Measurements from ENCODE around the gene SH3PXD2A. TPM values are rescaled to one million over a fixed set of nuclear protein-coding genes. Genes with fewer than 3 reads are reported as not detected.

The SH3PXD2A gene
- total RNA-seq, 1 donor, result 29.0 TPM

DNA sequence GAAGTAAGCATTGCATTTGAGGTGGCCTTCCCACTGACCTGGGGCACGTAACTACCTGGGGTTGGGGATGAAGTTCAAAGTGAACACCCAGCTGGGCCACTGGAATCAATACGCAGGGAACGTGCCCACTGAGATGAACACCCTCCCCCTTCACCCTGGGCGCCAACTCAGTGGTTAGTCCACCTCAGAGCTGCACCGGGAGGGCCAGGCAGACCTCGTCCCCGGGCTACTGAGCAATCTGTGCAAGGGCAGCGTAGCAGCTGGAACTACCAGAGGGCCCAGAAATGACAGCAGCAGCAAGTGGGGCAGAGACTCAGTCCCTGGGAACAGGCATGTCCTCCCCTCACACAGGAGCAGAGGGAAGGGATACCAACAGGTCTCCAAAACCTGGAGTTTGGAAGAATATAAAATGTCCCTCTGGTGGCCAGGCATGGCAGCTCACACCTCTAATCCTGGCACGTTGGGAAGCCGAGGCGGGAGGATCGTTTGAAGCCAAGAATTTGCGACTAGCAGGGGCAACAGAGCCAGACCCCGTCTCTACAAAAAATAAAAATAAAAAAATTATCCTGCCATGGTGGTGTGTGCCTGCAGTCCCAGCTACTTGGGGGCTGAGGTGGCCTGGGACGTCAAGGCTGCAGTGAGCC lies 143.9 kb downstream of the SH3PXD2A start:
- Histone ChIP-seq H3K4me3 (ENCODE audit: insufficient read depth, low read length) (no peak overlapping the region), H3K4me1 (ENCODE audit: insufficient read depth, low read length) (peaks cover 27% of the 10 kb centered on the region), H3K9me3 (ENCODE audit: low read depth, low read length) (no peaks in the 10 kb centered on the region), H3K36me3 (ENCODE audit: insufficient read depth, low read length) (no peaks in the 10 kb centered on the region), H3K27ac (ENCODE audit: low read depth, low read length) (no peak overlapping the region), H3K79me2 (ENCODE audit: insufficient read depth, low read length) (no peaks in the 10 kb centered on the region), H2AFZ (ENCODE audit: low read length) (no peak overlapping the region), H4K20me1 (ENCODE audit: insufficient read depth, low read length) (peaks cover 14% of the 10 kb centered on the region), H3K27me3 (ENCODE audit: insufficient read depth, low read length) (no peaks in the 10 kb centered on the region), H3K4me2 (ENCODE audit: insufficient read depth, low read length) (no peak overlapping the region)
- peak; percentile 42 for DNase-seq (ENCODE audit: insufficient read length, low spot score, missing footprints)
- TF ChIP-seq, protein P1, sequence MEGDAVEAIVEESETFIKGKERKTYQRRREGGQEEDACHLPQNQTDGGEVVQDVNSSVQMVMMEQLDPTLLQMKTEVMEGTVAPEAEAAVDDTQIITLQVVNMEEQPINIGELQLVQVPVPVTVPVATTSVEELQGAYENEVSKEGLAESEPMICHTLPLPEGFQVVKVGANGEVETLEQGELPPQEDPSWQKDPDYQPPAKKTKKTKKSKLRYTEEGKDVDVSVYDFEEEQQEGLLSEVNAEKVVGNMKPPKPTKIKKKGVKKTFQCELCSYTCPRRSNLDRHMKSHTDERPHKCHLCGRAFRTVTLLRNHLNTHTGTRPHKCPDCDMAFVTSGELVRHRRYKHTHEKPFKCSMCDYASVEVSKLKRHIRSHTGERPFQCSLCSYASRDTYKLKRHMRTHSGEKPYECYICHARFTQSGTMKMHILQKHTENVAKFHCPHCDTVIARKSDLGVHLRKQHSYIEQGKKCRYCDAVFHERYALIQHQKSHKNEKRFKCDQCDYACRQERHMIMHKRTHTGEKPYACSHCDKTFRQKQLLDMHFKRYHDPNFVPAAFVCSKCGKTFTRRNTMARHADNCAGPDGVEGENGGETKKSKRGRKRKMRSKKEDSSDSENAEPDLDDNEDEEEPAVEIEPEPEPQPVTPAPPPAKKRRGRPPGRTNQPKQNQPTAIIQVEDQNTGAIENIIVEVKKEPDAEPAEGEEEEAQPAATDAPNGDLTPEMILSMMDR (IDR thresholded peaks at IDR 0.05; ENCODE audit: extremely low read depth, low read depth, low read length), result peak; percentile 27

DNA sequence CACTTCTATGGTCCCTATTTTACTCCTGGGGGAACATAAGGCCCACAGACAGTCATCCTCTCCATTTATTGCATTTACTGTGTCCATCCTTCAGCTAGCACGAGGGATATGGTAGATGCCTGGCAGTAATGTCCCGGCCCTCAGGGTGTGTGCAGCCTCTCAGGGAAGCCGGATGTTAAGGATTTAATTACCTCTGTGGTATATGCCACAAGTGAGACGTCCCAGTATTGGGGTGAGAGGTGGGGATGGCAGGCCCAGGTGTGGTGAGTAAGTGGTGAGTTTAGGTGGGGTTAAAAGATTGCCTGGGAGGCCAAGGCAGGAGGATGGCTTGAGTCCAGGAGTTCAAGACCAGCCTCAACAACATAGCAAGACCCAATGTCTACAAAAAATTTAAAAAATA lies 144.9 kb downstream of the SH3PXD2A start:
- H3K4me2 ChIP-seq (ENCODE audit: insufficient read depth, low read length), result no peak overlapping the region
- H3K36me3 ChIP-seq (ENCODE audit: insufficient read depth, low read length), result no peaks in the 10 kb centered on the region
- no peak overlapping the region for H2AFZ ChIP-seq (ENCODE audit: low read length)
- TF ChIP-seq, protein P1 (IDR thresholded peaks at IDR 0.05; ENCODE audit: extremely low read depth, low read depth, low read length), result no peak
- no peaks in the 10 kb centered on the region for H3K9me3 ChIP-seq (ENCODE audit: low read depth, low read length)
- H4K20me1 ChIP-seq (ENCODE audit: insufficient read depth, low read length), result peaks cover 14% of the 10 kb centered on the region
- no peaks in the 10 kb centered on the region for H3K79me2 ChIP-seq (ENCODE audit: insufficient read depth, low read length)
- peaks cover 17% of the 10 kb centered on the region for H3K4me1 ChIP-seq (ENCODE audit: insufficient read depth, low read length)
- H3K27ac ChIP-seq (ENCODE audit: low read depth, low read length), result no peak overlapping the region
- no peak for DNase-seq (ENCODE audit: insufficient read length, low spot score, missing footprints)
- H3K4me3 ChIP-seq (ENCODE audit: insufficient read depth, low read length), result no peak overlapping the region
- no peaks in the 10 kb centered on the region for H3K27me3 ChIP-seq (ENCODE audit: insufficient read depth, low read length)

DNA sequence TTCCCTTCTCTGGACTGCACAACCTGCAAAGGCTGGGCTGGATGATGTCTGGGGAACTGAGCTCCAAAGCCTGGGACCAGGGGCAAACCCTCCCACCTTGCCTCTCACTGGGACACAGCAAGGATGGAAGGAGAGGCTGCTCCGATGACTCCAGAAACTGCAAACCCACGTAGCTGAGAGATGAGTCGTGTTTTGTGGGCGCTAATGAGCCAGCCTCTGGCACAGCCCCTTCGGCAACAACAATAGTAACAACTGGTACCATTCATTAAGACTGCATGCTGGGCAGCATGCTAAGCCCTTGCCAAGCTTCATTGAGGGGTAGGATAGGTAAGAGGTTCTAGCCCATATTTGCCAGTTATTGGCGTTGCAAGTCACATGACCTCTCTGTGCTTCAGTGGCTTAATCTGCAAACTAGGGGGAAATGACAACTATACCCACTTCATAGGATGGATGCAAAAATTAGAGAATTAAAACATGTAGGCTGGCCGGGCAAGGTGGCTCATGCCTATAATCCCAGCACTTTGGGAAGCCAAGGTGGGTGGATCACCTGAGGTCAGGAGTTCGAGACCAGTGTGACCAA lies 145.9 kb downstream of the SH3PXD2A start:
- Histone ChIP-seq H3K4me1 (ENCODE audit: insufficient read depth, low read length) (peaks cover 10% of the 10 kb centered on the region), H3K4me2 (ENCODE audit: insufficient read depth, low read length) (peak overlapping the region; percentile 39), H2AFZ (ENCODE audit: low read length) (no peak overlapping the region), H3K27ac (ENCODE audit: low read depth, low read length) (no peak overlapping the region), H3K9me3 (ENCODE audit: low read depth, low read length) (no peaks in the 10 kb centered on the region), H4K20me1 (ENCODE audit: insufficient read depth, low read length) (peaks cover 14% of the 10 kb centered on the region), H3K36me3 (ENCODE audit: insufficient read depth, low read length) (no peaks in the 10 kb centered on the region), H3K27me3 (ENCODE audit: insufficient read depth, low read length) (no peaks in the 10 kb centered on the region), H3K79me2 (ENCODE audit: insufficient read depth, low read length) (no peaks in the 10 kb centered on the region), H3K4me3 (ENCODE audit: insufficient read depth, low read length) (no peak overlapping the region)
- peak; percentile 94 for DNase-seq (ENCODE audit: insufficient read length, low spot score, missing footprints)
- TF ChIP-seq, protein P1 (IDR thresholded peaks at IDR 0.05; ENCODE audit: extremely low read depth, low read depth, low read length), result no peak

DNA sequence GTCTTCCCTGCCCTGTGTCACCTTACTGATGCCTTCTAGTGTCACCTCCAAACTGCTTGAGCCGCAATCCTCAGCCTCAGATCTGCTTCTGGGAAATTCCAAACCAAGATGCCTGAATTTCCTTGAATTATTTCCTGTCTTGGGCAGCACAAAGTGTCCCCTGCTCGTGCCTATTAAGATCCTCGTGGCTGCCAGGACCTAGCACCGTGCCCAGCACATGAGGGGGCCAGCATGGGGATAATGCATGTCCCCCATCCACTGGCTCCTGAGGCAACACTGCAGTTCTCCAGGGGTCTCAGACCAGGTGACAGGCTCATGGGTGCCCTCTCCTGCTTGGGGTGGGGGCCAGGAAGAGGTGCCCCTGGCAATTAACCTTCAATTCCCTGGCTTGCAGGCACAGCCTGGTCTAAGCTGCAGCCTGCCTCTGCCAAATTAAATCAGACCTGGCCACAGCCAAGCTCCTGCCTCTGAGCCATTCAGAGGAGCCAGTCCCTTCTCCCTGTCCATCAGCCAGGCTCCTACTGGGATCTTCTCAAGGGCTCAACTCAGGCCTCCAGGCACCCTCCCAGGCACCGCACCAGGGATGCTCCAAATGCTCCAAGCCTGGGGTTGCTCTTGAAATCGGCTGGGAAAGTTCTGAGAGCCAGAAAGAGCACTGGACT lies 146.6 kb downstream of the SH3PXD2A start:
- no peak overlapping the region for H2AFZ ChIP-seq (ENCODE audit: low read length)
- TF ChIP-seq, protein P1 (IDR thresholded peaks at IDR 0.05; ENCODE audit: extremely low read depth, low read depth, low read length), result no peak

More for the DNA sequence above, 146.6 kb downstream of the SH3PXD2A start:
- Histone ChIP-seq H3K9me3 (ENCODE audit: low read depth, low read length) (no peaks in the 10 kb centered on the region), H3K4me2 (ENCODE audit: insufficient read depth, low read length) (peak overlapping the region; percentile 39), H4K20me1 (ENCODE audit: insufficient read depth, low read length) (peaks cover 14% of the 10 kb centered on the region), H3K36me3 (ENCODE audit: insufficient read depth, low read length) (no peaks in the 10 kb centered on the region), H3K27me3 (ENCODE audit: insufficient read depth, low read length) (no peaks in the 10 kb centered on the region), H3K79me2 (ENCODE audit: insufficient read depth, low read length) (no peaks in the 10 kb centered on the region), H3K4me3 (ENCODE audit: insufficient read depth, low read length) (no peak overlapping the region), H3K27ac (ENCODE audit: low read depth, low read length) (no peak overlapping the region), H3K4me1 (ENCODE audit: insufficient read depth, low read length) (peaks cover 10% of the 10 kb centered on the region)
- no peak for DNase-seq (ENCODE audit: insufficient read length, low spot score, missing footprints)
